GM20431 (cell line): Measurements from ENCODE around the gene ABTB2.

Source experiments
- in situ Hi-C: fragments of 300-500 bp; cut with MseI, MboI; formaldehyde crosslinking; loops from one replicate; pipeline ENCODE4 v1.15.0; 2020; ENCODE audit warnings: low sequenced_read_pairs; ENCODE audit not compliant: unreplicated experiment

ABTB2 gene

DNA sequence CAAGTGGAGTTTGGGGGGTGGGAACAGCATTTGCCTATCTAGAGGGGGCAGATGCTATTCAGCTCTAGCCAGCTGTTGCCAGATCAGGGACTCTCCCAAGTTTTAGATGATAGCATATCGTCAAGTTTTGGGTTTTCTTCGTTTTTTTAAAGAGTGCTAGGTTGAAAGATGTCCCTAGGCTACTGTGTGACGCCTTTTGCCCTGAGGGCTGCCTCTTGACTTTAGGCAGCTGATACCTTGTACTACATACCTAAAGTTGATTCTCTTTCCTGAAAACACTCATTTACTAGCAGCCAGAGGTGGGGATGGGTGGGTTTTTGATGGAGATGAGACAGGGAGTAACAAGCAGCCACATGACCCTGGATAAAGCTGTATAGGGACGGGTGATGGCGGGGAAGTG, 87.1 kb downstream of the ABTB2 start:
- in situ Hi-C loops, result no loop called here

DNA sequence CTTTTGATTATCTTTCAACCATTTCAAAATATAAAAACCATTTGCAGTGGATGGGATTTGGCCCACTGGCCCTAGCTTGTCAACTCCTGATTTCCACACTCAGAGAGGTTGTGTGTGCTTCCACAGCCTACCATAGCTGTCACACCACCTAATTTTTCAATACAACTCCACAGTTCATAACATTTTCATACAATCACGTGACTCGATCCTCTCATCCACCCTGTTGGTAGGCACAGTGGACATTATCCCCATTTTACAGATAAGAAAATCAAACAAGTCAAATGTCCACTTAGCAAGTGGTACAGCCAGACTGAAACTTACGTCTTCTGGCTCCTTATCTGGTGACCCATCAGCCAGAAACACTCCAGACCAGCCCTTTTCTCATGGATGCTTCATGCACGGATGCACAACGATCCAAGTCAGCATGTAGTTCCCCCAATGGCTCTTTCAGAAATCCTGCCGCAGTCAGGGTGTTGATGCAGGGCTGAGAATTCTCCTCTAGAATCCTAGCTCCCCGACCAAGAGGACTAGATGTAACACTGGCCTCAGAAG, 88.0 kb downstream of the ABTB2 start:
- in situ Hi-C loops, result no loop called here

DNA sequence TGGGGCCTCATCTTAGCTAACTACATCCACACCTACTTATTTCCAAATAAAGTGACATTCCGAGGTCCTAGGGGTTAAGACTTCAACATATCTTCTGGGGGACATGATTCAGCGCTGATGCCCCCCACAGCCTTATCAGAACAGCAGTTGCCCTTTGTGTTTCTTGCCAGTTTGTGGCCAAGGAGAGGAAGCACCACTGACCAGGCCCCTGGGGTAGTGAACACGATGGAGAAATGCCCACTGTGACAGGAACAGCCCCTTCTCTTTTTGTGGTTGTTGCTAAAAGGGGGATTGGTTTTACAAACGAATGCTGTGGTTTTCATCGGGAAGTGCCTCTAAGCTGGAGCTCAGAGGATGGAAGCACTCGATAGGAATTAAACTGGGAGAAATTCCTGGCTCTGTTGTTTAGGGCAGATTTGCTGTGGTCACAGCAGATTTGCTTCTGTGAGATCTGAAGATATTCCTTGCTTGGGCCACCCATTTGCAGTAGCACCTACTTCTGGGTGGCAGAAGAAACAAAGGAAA, 88.8 kb downstream of the ABTB2 start:
- in situ Hi-C loops, result no loop called here

DNA sequence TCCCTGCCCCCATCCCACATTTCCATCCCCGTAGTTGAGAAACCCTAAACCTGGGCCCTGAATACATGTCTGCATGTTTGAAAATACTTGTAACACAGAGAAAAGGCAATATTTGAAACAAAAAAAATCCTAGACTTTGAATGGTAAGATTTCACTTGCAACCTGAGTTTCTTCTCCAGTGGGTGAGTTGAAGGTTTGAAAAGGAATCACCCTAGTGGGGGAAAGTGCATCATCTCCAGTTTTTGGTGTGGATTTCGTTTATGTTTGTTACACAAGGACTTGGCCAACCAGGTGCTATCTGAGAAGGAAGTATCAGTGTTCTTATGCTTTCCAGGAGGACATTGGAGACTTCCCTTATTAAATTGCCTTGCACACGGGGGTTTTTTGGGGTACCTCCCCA, 90.4 kb downstream of the ABTB2 start:
- in situ Hi-C loops, result no loop called here

DNA sequence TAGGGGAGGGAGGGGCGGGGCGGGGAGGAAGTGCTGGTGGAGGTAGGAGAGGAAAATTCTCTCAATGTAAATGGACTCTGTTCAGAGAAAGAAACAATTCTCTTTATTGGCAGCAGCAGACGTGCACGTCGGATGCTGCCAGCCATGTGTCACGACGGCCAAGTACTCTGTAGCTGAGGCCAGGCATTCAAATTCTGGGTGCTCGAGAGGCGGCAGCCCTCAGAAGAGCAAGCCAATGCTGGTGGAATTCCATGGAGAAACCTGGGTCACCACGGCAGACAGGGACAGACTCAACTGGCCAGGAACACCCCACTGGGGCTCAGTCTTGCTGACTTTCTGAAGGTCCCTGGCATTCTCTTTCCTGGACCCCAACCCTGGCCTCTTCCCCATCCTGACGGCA, 90.8 kb downstream of the ABTB2 start:
- in situ Hi-C loops, result no loop called here

DNA sequence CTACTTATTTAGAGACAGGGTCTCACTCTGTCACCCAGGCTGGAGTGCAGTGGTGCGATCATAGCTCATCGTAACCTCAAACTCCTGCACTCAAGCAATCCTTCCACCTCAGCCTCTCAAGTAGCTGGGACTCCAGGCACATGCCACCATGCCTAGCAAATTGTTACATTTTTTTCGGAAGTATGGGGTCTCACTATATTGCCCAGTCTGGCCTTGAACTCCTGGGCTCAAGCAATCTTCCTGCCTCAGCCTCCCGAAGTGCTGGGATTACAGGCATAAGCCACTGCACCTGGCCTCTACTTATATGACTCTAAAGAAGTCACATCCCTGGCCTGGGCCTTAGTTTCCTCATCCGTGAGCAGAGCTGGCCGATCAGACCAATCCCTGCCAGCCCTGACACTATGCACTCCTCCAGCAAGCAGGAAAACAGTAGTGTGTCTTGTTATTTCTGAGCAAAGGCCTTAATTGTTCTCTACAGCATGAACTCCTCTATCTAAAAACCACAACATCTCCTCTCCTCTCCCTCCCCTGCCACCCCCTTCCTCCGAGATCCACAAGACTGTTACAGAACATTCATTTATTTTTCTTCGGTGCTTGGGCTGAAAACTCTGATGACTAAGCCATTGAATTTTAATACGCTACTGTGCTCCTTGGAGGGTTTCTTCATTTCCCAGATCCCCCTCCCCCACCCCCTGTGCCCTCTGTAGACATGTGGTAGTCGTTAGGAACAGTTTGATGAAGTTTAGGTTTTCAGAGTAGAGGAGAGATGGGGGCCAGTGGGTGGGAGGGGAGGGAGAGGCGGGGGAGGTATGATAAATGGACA, 91.5 kb downstream of the ABTB2 start:
- in situ Hi-C loops, result no loop called here

DNA sequence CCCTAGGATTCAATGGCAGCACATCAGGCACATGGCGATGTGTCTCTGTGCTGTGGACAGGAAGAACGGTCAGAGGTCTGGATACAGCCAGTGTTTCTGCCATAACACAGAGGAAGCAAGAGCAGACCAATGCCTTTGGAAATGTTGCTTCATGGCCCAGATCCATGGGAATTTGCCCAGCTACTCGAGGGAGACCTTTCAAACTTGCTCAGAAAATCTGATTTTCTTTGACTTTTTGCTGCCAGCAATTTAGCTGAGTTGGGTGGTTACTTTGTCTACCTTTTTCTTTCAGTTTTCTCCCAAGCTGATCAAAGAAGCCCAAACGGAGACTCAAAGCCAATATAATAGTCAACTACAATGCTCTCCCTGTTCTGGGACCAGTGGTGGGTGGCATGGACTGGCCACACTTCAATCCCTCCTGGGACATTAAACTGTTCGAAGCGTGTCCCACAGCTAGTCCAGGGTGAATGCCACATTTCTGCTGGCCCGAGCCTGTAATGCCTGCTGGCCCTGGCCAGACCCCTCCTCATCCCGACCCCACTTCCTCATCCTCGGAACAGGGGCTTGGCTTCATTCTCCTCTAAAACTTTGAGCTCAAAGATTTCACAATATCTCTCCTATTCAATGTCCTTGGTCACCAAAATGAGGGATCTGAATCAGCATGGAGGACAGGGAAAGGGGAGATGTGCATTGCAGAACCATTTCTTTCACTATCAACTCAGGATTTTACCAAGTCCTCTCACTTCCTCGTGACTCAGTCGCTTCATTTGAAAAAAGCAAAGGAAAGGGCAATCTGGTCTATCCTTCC, 93.3 kb downstream of the ABTB2 start:
- in situ Hi-C loops, result no loop called here

DNA sequence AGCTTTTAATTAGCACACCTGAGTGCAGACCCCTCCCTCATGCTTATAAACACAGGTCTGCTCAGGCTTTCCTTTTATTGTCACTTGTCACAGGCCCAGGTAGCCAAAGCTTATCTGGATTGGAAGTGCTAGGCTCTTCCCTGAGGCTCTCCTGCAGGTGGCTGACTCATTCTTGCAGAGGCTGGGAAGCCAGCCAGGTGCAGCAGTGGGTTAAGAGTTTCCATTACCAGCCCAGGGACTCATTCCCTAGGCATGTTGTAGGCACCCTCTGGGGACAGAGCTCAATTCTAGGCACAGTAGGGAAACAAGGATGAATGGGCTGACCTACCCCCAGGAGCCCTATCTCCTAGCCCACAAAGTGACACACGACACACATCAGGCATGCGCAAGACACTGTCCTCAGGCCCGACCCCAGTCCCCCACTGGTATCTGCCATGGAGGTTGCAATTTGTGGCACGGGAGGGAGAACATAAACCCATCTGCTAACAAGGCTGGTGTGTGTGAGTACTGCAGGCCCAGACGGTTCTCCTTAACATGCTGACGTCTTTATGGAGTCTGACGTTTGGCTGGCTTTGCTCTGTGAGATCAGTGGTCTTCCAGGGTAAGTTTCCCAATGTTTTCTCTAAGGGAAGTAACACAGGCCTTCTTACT, 94.2 kb downstream of the ABTB2 start:
- in situ Hi-C loops, result no loop called here

DNA sequence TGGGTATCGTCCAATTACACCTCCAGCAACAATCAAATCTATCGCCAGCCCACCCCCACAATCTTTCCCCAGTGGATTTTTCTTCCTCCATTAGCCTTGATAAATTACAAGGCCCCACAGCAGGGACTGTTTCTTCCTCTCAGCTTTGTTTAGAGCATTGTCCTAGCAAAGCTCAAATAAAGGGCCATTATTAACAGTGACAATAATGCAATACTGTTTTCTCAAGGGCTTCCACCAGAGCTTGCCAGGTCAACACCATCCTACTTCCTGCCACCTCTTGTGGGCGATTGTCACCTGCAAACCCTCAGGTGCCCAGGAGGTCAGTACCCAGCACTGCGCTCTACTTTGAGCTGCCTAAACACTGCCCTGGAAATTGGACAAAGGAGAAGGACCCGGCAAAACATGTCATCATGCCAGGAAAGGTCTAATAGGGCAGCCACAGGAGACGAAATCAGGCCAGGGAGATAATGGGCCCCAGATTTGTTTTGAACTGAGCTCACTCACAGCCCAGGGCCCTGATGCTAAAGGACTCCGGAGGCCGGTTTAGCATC, 95.2 kb downstream of the ABTB2 start:
- in situ Hi-C loops, result no loop called here

DNA sequence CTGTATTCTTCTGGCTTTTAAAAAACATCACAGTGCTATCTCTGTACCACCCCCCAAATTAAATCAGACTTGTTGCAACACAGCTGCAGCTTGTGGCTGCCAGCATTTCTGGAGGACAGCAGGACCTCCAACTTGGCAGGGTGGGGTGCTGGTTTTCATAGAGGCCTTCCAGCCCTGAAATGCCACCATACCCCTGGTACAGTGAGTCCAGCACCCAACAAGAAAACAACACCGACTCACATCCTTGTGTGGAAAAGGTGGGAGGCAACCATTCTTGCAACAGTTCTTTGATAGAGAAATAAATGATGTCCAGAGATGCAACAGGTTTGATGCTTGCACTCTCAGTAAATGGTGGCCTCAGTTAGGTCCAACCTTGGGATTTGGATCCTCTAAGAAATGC, 96.0 kb downstream of the ABTB2 start:
- in situ Hi-C loops, result no loop called here

DNA sequence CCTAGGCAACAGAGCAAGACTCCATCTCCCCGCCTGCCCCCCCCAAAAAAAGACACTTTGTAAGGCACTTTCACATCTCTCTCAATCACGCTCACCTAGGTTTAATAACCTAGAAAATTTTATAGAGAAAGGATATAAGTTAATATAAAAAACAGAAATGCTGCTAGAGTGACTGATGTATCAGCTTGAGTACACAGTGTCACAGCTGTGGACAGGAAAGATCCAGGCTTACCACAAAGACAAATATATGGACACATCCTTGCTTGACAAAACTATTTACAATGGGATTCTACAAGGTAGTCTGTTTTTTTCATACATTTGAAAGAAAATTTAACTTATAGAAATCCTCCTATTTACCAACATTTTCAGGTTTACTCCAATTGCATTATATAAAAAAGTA, 96.7 kb downstream of the ABTB2 start:
- in situ Hi-C loops, result no loop called here

DNA sequence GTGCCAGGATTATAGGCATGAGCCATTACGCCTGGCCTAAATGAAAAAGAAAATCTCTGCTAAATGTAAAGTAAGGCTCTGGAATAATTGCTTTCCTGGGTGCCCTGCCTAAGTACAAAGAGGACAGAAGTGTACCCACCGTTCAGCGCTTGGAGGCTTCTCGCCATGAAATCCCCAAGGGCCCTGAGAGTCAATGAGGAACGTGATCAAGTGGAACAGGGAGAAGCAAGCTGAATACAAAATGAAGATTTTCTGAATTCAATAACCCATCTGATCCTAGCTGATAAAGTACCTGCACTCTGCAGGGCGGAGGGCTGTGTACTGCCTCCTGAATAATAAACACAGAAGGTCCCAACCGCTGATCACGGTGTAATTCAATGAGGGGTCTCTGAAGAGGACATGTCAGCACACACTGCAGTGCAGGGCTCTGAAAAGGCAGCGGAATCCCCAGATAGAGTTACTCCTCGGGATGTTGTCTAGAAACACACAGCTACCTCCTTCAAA, 97.7 kb downstream of the ABTB2 start:
- in situ Hi-C loops, result no loop called here

DNA sequence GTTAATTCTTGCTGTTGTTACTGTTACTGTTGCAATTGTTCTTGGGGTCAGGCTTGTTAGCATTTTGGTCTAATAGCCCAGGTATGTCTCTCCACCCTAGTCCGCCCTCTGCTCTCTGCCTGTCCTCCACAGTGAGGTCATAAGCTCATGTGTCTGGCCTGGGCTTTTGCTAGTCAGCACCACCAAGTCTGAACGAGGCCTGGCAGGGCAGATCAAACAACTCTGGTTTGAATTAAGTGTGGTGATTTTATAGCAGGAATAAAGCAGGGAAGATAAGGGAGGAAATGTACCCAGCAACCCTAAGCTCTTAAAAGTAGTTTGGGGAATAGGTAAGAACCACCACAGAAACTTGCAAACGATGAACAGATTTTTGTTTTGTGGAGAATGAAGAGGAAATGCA, 98.7 kb downstream of the ABTB2 start:
- in situ Hi-C loops, result no loop called here

DNA sequence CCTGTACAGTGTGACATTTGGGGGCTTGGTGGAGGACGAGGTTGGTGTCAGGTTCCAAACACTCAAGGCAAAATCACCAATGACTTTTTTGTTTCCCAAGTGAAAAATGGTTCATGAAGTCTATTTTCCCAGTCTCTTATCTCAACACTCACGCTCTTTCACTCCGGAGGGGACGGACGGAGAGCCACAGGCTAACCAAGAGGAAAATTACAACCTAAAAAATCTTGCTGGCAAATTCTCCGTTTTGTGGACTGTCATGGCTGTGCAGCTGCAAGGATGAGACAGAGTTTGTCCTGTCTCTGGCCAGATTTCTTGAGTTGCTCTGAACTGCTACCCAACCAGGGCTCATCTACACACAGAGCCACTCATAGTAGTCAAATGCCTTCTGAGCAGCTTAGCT, 101.2 kb downstream of the ABTB2 start:
- in situ Hi-C loops, result no loop called here

DNA sequence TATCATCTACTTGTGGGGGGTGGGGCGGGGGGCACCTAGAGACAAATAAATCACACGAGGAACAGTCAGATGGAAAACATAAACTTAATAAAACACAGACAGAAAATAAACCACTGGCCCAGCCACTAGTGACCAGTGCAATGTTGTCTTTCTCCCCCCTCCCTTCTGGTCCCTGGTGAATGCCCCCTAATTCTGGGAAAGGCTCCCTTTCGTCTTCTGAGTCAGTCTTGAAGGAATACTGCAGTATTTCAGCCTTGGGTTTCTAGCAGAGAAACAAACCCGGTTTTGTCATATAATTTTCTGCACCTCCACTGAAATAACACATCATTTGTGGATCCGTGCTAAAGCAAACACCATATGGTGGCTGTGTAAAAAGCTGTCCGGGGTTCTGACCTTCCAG, 101.7 kb downstream of the ABTB2 start:
- in situ Hi-C loops, result no loop called here

DNA sequence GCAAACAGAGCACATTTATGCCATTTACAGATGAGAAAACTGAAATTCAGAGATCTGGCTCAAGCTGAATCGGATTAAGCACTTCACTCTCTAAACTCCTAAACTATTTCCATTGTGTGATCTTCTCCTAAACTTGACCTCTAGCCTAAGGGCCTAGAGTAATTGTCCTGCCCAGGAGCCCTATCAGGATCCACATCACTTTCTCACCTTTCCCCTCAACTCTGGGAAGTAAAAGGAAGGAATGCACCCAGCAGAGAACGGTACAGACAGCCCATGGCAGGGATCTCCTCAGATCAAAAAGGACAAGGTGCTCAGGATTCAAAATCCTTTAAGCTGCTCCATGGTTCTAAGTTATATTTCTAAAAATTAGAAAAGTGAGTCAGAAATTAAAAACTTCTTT, 102.7 kb downstream of the ABTB2 start:
- in situ Hi-C loops, result no loop called here

DNA sequence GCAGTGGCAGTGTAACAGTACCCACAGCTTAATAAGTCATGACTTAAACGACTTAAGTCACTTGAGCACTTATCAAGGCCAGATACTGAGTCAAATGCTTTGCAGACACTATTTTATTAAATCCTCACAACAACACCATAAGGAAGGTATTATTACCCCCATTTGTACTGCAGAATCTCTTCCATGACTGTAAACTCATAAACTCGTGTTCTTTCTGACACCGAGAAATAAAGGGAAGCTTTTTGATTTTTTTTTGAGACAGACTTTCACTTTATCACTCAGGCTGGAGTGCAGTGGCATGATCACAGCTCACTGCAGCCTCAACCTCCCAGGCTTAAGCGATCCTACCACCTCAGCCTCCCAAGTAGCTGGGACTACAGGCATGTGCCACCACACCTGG, 103.8 kb downstream of the ABTB2 start:
- in situ Hi-C loops, result no loop called here

DNA sequence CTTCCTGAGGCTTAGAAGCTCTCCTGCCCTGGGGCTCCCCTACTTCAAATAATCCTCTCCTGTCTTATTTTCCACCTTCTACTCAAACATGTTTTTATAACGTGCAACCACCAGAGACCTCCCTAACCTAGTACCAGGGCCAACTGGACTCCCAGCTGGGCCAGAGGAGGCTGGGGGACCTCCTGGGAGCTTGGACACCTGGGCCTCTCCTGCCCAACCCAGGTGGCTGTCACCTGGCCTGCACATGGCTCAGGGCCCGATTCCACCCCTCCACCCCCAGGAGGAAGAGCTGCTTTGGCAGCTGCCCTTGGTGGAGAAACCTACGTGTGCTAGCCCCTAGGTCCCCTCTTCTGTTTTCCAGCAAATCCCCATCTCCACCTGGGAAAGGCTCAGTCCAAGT, 105.2 kb downstream of the ABTB2 start:
- in situ Hi-C loops, result no loop called here

DNA sequence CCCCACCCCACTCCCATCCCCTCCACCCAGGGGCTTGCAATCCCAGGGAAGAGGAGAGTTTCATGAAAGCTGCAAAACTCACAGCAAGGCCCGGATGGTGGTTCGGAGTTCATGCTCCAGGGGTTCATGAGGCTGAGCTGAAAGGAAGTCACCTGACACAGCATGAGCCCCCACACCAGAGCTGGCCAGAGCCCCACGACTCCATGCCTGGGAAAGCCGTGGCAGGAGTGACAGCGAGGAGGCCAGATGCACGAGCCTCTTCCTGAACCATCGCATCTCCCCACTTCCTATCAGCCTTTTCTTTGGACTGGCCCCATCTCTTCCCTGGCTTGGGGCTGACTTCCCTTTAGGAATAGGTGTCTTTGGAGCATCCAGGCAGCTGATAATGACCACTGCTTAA, 105.8 kb downstream of the ABTB2 start:
- in situ Hi-C loops, result no loop called here

DNA sequence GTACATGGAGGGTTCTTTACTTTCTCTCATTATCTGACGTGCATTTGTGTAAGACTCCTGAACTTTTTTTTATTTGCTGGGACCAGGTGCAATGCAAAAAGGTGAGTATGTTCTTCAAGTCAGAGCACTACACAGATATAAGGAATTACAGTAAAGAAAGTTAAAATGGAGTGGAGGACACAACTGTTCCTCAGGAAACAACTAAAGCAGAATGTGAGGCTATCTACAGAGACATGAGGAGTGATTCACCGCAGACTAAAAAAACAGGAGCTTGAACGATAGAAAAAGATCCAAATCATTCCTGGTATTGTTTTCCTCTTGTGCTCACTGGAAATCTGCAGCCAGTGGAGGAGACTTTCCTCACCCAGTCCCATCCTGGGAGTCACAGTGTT, 106.2 kb downstream of the ABTB2 start:
- in situ Hi-C loops, result no loop called here
